GM19395 (cell line): Measurements from ENCODE around the gene FN3KRP.

Source experiments
- ATAC-seq: cut with Tn5 transposase; IDR thresholded peaks from one replicate; pipeline ENCODE4 v1.9.1; 2021; ENCODE audit warnings: mild to moderate bottlenecking, moderate library complexity; ENCODE audit not compliant: unreplicated experiment

The FN3KRP gene

DNA sequence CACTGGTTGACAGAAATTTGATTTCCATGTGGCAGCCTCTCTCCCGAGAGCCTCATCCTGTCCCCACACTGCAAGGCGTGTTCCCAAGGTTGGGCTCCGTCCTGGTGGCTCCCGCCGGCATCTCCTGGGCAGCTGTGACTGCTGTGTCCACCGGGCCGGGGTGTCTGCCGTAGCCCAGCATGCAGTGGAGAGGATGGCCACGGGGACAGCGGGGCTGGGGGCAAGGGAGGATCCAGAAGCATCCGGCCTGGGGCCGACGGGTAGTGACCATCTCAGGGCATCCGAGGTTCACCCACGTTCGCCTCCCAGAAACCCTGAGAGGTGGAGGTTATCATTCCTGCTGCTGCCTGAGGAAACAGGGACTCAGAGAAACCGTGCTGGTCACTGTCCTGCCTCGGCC lies 10.8 kb upstream of the FN3KRP start:
- no peak for ATAC-seq

DNA sequence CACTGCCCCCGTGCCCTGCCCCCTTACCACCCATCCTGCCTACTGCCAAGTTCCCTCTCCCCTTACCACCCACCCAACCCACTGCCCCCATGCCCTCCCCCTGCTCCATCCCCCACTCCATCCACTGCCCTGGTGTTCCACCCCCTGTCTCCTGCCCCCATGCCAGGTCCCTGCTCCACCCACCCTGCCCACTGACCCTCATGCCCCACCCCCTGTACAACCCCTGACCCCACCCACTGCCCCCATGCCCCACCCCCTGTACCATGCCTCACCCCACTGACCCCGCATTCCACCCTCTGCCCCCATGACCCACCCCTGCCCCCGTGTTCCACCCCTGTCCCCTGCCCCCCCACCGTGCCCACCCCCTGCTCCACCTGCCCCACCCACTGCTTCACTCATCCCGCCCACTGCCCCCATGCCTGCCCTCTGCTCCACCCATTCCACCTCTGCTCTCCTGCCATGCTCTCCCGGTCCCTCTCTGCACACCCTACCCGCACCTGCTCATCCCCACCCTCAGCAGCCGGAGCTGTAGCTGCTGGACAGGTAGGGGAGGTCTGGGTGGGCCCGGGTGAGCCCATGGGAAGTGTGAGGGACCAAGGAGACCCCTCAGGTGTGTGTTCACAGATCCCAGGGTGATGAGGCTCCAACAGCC lies 7.4 kb upstream of the FN3KRP start:
- no peak for ATAC-seq

- no peak for ATAC-seq
Measured at GRCh38 chr17:82709676-82710498, 6.6 kb upstream of the FN3KRP start.

DNA sequence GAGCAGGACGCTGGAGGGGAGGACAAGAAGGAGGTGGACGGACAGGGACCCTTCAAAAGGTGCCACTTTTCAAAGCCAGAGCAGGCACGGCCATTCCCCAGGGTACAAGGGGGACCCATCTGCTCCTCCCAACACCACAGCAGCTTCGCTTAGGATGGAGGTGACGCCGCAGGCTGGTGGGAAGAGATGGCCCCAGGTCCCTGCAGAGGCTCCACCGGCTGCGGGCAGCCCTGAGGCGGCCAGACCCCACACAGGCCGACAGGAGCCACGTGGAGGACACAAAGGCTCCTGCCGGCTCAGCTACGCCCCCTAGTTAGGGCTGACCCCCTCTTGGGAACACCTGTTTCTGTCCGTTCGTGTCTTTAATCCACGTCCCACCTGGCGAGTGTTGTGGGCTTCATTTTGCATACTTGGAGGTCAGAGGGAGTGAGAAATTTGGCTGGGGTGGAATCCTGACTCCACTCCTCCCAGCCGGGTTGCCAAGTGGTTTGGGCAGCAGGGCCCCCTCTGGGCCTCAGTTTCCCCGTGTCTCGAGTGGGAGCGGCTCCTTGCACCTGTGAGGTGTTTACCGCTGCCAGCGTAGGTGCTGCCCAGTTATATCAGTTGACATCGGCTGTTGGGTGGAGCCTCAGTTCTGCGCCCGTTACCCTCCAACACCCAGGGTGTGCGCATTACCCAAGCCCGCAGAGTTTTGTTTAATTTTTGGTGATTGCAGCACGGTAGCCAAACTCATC lies 5.8 kb upstream of the FN3KRP start:
- no peak for ATAC-seq

- no peak for ATAC-seq
Measured at GRCh38 chr17:82713071-82713723, 3.3 kb upstream of the FN3KRP start.

DNA sequence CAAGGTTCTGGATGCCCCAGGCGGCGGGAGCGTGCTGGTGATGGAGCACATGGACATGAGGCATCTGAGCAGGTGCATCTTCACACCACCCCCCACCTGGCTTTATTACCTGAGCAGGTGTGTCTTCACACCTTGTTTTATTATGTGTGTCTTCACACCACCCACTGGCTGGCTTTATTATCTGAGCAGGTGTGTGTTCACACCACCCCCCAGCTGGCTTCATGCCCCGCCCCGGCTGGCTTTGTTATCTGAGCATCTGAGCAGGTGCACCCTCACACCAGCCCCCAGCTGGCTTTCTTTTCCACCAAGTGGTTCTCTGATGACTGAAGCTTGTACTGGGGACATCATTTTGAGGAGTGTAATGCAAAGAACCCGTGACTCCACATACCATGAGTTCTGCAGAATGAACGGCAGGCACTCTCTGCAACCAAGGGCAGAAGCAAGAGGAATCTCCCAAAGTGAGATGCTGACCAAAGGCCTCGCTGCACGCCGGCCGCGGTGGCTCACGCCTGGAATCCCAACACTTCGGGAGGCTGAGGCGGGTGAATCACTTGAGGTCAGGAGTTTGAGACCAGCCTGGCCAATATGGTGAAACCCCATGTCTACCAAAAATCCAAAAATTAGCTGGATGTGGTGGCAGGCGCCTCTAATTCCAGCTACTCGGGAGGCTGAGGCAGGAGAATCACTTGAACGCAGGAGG lies 2.6 kb downstream of the FN3KRP start:
- no peak for ATAC-seq

DNA sequence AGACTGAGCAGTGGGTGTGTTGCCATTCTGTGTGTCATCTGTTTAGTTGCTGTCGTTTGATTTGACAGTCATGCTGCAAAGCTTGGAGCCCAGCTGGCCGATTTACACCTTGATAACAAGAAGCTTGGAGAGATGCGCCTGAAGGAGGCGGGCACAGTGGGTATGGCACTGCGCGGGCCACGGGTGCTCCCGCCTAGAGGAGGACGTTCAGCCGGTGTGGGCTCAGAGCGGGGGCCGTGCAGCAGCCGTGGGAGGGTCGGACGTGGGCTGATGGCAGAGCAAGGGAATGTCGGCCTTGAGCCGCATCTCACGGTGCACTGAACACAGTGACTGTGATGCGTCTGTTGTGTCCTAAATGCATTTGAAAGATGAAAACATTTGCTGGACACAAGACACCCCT lies 3.7 kb downstream of the FN3KRP start:
- no peak for ATAC-seq

- no peak for ATAC-seq
Measured at GRCh38 chr17:82722341-82723013, 6.0 kb downstream of the FN3KRP start.

GRCh38 chr17:82723169-82723807 lies 6.8 kb downstream of the FN3KRP start:
- no peak for ATAC-seq

DNA sequence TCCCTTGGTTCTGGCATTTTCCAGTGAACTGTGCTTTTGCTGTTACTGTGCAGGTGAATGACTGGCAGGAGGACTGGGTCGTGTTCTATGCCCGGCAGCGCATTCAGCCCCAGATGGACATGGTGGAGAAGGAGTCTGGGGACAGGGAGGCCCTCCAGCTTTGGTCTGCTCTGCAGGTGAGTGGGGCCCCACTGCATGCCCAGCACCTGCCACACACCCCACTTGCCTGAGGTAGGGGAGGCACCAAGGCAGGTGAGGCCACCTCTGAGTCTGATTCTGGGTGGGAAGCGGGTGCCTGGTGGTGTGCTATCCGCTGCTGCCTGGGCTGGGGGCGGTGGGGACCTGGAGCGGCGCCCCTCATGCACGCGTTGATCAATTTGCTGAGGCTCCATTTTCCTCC lies 9.9 kb downstream of the FN3KRP start:
- no peak for ATAC-seq

DNA sequence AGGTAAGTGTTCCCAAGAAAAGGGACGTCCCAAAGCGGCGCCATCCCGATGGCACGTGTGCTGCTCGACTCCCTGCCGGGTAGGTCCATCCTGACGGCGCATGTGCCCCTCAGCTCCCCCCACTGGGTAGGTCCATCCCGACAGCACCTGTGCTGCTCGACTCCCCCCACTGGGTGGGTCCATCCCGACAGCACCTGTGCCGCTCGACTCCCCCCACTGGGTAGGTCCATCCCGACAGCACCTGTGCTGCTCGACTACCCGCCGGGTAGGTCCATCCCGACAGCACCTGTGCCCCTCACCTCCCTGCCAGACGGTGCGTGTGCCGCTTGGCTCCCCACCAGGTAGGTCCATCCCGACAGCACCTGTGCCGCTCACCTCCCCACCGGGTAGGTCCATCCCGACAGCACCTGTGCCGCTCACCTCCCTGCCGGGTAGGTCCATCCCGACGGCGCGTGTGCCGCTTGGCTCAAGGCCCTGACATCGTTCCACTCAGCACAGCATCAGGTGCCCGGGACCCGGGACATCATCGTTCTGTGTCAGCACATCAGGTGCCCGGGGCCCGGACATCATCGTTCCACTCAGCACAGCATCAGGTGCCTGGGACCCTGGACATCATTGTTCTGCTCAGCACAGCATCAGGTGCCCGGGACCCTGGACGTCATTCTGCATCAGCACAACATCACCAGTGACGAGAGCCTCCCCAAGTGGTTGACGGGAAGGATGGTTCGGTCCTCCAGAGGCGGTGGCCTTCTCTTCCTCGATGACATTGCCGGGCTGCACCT lies 13.2 kb downstream of the FN3KRP start:
- ATAC-seq, result no peak

- no peak for ATAC-seq
Measured at GRCh38 chr17:82732118-82732743, 15.7 kb downstream of the FN3KRP start.

DNA sequence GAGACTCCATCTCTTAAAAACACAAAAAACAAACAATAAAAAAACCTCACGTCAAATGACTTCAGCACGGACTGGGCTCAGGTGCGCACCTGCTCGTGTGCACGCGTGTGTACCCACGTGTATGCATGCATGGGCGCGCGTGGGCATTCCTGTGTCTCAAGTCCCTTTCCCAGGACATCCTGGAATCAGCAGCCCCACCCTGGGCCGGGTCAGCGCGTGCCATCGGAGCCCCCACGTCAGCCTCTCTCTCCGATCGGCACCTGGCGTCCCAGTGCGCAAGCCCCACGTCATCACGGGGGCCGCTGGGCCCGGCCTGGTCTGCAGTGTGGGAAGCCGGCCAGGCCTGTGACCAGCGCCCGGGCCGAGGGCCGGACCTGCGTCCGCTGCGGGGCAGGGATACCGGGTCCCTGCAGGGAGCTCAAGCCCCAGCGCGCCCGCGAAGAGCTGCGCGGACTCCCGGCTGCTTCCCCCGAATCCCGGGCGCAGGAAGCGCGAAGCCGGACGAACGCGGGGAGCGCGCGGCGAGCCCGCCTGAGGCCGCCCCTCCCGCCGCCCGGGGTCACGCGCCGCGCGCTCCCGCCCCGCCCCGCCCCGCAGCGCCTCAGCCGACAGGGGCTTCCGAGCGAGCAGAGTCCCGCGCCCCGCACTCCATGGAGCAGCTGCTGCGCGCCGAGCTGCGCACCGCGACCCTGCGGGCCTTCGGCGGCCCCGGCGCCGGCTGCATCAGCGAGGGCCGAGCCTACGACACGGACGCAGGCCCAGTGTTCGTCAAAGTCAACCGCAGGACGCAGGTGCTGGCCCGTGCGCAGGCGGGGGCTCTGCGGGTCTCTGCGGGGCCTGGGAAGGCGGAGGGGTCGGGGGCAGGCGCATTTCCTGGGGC lies 18.7 kb downstream of the FN3KRP start, which contains the start of gene FN3K:
FN3K (plus strand) TSS at position 629 of the 880 bp plus-strand sequence; CDS start at position 651, 22 bp downstream.
- no peak for ATAC-seq

DNA sequence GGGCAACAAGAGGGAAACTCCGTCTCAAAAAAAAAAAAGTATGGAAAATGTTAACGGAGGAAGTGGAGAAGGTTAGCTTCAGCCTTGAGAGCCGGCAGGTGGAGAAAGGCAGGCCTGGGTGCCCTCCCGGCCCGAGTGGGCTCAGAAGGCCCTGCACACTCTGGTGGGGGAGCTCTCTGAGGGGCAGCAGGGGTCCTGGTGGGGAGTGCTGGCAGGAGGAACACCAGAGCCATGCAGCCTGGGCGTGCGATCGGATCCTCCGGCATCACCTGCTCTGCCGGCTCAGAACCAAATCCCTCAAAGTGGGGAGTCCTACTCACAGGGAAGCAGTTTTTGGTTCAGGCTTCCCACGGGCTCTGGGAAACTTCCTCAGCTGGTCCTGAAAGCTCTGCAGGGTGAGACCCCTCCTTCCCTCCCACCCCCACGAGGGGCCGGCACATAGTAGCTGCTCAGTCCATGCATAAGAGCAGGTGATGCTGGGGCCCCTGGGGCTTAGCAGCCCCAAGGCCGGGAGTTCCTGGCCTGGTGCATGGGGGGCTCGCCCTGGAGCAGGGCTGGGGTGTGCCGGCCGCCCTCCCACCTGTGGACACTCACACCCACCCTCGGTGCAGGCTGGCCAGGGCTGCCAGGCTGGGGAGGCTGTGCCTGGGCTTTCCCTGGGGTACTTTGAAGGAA lies 20.1 kb downstream of the FN3KRP start:
- ATAC-seq, result no peak

DNA sequence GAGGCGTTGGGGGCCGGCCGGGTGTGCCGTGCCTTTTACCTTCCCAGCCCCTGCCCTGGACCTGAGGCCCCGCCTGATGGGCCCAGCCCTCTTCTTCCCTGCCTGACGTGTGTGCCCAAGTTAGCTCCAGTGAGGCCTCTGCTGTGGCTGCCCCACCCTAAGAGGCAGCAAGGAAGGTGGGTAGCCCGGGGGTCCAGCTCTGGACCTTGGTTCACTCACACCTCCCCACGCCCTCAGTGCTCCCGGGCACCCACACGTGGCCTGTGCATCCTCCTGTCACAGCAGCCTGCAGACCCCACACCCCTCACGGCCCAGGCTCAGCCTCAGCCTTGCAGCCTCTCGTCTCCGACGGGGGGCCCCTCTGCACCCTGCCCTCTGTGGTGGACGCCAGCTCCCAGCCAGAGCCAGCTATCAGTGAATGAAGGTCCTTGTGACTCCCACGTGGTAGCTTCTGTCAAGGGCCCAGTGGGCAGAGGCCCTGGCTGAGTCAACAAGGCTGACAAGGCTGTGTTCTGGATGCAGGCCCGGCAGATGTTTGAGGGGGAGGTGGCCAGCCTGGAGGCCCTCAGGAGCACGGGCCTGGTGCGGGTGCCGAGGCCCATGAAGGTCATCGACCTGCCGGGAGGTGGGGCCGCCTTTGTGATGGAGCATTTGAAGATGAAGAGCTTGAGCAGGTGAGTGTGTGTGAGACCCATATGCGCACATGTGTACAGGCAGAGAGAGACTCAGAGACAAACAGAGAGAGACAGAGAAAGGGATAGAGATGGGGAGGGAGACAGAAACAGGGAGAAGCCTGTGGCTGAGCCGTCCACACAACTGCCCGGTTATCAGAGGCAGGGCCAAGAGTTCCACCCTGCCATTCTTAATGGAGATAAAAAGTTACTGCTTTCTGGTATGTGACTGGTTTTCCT lies 21.7 kb downstream of the FN3KRP start:
- no peak for ATAC-seq
